Skeletal muscle cell (primary cell): ENCODE results near the gene RPS19BP1.
"Not testable (repeated sequence)": the region's sequence is repeated elsewhere in the genome, so short reads cannot be mapped to it uniquely, and the experiment has no call there.

ENCODE experiments used
- DNase-seq: peaks from one replicate; pipeline ENCODE4 v3.0.0-alpha.2; 2010; ENCODE audit warnings: low read depth
- H3K4me3 ChIP-seq: 2 replicates; pipeline ENCODE4 v1.5.1; 2011; ENCODE audit warnings: low read depth, mild to moderate bottlenecking, control low read depth, low read length, moderate library complexity

Gene RPS19BP1

GRCh38 chr22:39517470-39517869 lies 15.1 kb downstream of the RPS19BP1 start:
- H3K4me3 ChIP-seq, result no peak overlapping the region
- DNase-seq, result no peak

GRCh38 chr22:39515266-39516050 lies 17.1 kb downstream of the RPS19BP1 start:
- H3K4me3 ChIP-seq, result no peak overlapping the region
- no peak for DNase-seq

DNA sequence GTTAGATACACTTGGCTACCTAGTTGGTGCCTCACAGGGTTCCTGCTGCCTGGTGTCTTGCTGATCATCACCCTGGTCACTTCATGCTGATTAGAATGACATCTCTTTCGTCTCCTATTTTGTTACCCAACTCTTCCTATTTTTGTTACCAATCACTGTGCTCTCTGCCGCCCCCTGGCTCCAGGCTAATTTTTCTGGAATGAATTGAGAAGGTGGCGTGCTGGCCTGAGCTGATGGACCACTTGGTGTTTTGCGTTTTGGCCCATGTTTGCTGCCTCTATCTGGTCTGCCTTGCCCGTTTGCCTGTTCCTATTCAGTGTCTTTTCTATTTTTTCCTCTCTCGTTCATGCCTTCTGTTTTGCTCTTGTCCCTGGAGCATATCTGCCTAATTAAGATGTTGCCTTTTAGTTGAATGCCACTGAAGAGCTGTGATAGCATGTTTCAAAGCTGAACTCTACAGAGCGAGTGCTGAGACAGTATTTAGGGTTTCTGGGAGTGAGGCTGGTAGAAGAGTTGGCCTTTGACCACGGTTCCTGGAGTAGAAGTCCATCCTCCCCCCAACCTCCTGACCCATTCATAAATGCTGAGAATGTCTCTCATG lies 18.1 kb downstream of the RPS19BP1 start:
- no peak overlapping the region for H3K4me3 ChIP-seq
- no peak for DNase-seq

DNA sequence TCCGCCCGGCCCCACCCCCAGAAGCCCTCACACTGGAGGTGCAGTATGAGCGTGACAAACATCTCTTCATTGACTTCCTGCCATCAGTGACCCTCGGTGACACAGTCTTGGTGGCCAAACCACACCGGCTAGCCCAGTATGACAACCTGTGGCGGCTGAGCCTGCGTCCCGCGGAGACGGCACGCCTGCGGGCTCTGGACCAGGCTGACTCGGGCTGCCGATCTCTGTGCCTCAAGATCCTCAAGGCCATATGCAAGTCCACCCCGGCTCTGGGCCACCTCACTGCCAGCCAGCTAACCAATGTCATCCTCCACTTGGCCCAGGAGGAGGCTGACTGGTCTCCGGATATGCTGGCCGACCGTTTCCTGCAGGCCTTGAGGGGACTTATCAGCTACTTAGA lies 18.8 kb downstream of the RPS19BP1 start:
- no peak overlapping the region for H3K4me3 ChIP-seq
- DNase-seq, result no peak

DNA sequence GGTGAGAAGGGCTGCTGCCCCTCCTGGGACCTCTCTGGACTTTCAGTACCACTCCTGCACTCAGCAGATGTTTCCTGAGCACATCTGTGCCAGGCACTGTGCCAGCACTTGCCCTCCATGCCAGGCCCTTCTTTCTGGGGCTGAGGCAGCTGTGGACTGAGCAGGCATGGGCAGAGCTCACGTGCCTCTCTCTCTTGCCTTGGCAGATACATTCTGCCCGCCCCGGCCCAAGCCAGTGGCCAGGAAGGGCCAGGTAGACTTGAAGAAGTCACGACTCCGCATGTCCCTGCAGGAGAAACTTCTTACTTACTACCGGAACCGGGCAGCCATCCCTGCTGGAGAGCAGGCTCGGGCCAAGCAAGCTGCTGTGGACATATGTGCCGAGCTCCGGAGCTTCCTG lies 20.5 kb downstream of the RPS19BP1 start:
- DNase-seq, result no peak
- H3K4me3 ChIP-seq, result no peak overlapping the region

GRCh38 chr22:39511226-39511625 lies 21.3 kb downstream of the RPS19BP1 start:
- no peak overlapping the region for H3K4me3 ChIP-seq
- no peak for DNase-seq

DNA sequence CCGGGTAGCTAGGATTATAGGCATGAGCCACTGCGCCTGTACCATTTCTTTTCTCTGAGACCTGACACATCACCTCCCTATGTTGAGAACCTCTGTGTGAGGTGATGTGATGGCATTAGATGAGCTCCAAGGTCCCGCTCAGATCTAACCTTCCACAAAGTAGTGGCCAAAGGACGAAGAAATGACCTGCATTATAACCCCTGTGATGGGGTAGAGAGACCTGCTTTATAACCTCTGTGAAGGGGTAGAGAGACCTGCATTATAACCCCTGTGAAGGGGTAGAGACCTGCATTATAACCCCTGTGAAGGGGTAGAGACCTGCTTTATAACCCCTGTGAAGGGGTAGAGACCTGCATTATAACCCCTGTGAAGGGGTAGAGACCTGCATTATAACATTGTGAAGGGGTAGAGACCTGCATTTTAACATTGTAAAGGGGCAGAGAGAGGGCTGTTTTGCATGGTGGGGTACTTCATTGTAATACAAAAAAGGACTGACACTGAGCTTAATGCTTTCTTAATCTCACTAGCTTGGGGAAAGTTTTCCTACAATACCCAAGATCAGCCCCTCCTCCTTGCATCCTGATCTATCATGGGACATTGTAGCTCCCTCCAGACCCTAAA lies 21.9 kb downstream of the RPS19BP1 start:
- no peak overlapping the region for H3K4me3 ChIP-seq
- DNase-seq, result no peak

GRCh38 chr22:39508393-39508792 lies 24.2 kb downstream of the RPS19BP1 start:
- no peak overlapping the region for H3K4me3 ChIP-seq
- no peak for DNase-seq

DNA sequence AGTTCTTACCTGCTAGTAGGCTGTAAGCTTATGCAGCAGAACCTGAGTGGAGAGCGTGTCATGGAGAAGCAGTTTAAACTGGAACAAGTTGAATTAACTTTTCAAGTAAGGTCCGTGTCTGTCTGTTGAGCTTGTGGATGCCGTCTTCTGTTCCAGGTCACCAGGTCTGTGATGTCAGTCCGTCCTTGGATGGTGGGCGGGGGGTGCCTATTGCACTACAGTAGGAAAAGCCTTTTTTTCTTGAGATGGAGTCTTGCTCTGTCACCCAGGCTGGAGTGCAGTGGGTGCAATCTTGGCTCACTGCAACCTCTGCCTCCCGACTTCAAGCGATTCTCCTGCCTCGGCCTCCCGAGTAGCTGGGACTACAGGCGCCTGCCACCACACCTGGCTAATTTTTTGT lies 25.5 kb downstream of the RPS19BP1 start:
- not testable (repeated sequence) for DNase-seq, H3K4me3 ChIP-seq

DNA sequence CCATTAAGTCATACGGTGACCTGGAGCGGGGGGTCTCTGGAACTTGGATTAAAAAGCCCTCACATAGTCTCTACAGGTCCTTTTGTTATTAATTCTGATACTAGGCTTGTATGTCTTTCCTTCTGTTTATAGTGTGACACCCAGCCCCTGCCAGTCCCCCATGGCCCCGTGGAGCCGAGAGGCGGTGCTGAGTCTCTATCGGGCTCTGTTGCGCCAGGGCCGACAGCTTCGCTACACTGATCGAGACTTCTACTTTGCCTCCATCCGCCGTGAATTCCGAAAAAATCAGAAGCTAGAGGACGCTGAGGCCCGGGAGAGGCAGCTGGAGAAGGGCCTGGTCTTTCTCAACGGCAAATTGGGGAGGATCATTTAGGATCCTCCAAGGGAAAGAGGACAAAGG lies 28.5 kb downstream of the RPS19BP1 start:
- no peak for DNase-seq
- H3K4me3 ChIP-seq, result no peak overlapping the region

- no peak for DNase-seq
- H3K4me3 ChIP-seq, result peak overlapping the region; percentile 81
These were observed 28.9 kb downstream of the RPS19BP1 start for GRCh38 chr22:39503630-39504029.

GRCh38 chr22:39502789-39503409 lies 29.6 kb downstream of the RPS19BP1 start:
- peak overlapping the region; percentile 81 for H3K4me3 ChIP-seq
- no peak for DNase-seq

GRCh38 chr22:39502109-39502788 lies 30.3 kb downstream of the RPS19BP1 start, which contains the start of gene MIEF1:
Gene MIEF1, plus strand, starts transcription at chr22:39502290. Its CDS starts 9,005 bp downstream, at chr22:39511295.
- peak within 1 kb of the TSS; percentile 81 for H3K4me3 ChIP-seq
- DNase-seq, result peak; percentile 79

DNA sequence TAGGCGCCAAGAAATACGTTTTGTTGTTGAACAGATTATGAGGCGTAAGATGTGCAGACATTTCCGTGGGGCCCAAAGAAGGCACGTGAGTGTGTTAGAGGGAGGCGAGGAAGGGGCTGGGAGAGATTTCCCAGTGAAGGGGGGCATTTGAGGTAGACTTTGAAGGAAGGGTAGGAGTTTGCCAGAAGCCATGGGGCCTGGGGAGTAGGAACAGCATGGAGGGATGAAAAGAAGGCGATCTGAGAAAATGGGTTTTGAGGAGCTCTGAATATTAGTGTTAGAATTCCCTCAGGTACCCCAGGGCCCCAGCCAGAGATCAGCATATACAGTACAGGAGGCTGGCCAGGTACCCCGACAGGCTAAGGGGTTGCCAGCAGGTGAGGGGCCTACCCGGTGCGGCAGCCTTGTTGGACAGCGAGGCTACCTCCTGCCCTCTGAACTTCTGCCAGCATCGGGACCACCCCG lies 30.9 kb downstream of the RPS19BP1 start:
- DNase-seq, result no peak
- peak overlapping the region; percentile 81 for H3K4me3 ChIP-seq

- DNase-seq, result no peak
- H3K4me3 ChIP-seq, result no peak overlapping the region
These were observed 32.4 kb downstream of the RPS19BP1 start for GRCh38 chr22:39500101-39500500.

DNA sequence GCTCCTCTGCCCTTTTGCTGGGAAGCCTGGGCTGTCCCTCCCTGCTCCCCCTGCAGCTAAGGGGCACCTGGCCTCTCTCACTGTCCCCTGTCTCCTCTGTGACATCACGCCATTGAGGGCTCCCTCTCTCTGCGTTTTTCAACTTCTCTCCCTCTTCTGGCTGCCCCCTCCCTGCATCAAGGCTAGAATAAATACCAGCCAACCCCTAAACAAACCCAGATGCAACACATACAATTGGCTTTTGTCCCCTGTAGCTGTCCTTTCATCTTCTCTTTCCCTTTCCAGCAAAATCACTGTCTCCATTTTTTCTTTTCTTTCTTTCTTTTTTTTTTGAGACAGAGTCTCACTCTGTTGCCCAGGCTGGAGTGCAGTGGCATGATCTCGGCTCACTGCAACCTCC lies 33.7 kb downstream of the RPS19BP1 start:
- no peak overlapping the region for H3K4me3 ChIP-seq
- DNase-seq, result no peak

DNA sequence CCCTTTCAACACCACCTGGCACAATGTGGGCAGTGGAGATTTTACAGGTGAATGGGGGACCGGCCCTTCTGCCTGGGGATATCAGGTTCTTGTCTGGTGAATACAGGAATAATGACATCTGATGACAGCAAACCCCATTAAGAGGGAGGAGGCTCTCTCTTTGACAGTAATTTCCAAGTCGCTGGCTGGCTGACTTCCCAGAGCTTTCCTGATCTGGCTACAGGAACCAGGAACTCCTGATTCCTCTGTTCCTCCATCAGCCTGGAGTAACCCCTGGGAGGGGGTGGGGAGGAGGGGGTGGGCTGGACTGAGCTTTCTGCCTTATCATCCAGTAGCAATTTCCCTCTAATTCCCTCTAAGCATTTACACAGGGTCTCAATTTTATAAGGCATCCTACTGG lies 34.2 kb downstream of the RPS19BP1 start:
- no peak overlapping the region for H3K4me3 ChIP-seq
- no peak for DNase-seq

- no peak overlapping the region for H3K4me3 ChIP-seq
- no peak for DNase-seq
These were observed 35.1 kb downstream of the RPS19BP1 start for GRCh38 chr22:39497429-39497828.

DNA sequence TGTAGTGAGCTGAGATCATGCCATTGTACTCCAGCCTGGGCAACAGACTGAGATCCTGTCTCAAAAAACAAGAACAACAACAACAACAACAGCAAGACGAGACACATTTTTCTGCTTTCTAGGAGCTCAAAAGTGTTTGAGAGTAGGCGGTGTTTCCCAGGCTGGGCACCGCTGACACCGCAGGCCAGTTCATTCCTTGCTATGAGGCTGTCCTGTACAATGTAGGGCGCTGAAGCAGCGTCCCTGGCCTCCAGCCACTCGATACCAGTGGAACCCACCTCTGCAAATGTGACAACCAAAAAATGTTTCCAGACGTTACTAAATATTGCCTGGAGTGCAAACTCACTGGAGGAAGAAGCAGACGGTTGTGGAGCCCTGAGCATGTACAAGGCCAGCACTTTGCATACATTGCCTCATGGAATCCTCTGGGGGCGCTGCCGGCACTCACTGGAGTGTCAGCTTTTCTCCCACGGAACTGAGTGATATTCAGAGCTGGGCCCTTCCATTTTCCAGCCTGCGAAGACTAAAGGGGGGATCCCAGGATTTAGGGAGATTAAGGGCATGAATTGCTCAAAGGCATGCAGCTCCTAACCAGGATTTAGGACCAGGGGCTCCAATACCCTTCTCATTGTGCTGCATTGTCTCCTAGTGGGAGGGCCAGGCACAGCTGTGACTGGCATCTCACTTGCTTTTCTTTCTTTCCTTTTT lies 36.3 kb downstream of the RPS19BP1 start:
- no peak overlapping the region for H3K4me3 ChIP-seq
- DNase-seq, result no peak
